HuH-7 (cell line): ENCODE measurements around the gene OR2V2.
A peak's percentile ranks its signal among the peaks of the same experiment; 100 is the strongest.
"Not testable (repeated sequence)": the region's sequence is repeated elsewhere in the genome, so short reads cannot be mapped to it uniquely, and the experiment has no call there.

Source experiments
- DNase-seq: peaks from one replicate; pipeline ENCODE4 v3.0.0; 2011; ENCODE audit warnings: low spot score

The OR2V2 gene

GRCh38 chr5:181169459-181170236, 22.3 kb downstream of the OR2V2 start:
- peak; percentile 63 for DNase-seq

GRCh38 chr5:181170237-181170825, 22.9 kb downstream of the OR2V2 start:
- DNase-seq, result peak; percentile 70

- DNase-seq, result no peak
Measured at GRCh38 chr5:181170996-181171395, 23.6 kb downstream of the OR2V2 start.

- no peak for DNase-seq
Measured at GRCh38 chr5:181171782-181172181, 24.4 kb downstream of the OR2V2 start.

- no peak for DNase-seq
Measured at GRCh38 chr5:181173027-181173419, 25.6 kb downstream of the OR2V2 start.

- DNase-seq, result peak; percentile 64
Measured at GRCh38 chr5:181173420-181174342, 26.3 kb downstream of the OR2V2 start.

- DNase-seq, result no peak
Measured at GRCh38 chr5:181176254-181176952, 29.0 kb downstream of the OR2V2 start.

- DNase-seq, result not testable (repeated sequence)
Measured at GRCh38 chr5:181177559-181177958, 30.2 kb downstream of the OR2V2 start.

GRCh38 chr5:181181650-181182565, 34.5 kb downstream of the OR2V2 start:
- no peak for DNase-seq

- DNase-seq, result no peak
Measured at GRCh38 chr5:181182651-181183050, 35.3 kb downstream of the OR2V2 start.

GRCh38 chr5:181184845-181185216, 37.4 kb downstream of the OR2V2 start:
- DNase-seq, result no peak

- no peak for DNase-seq
Measured at GRCh38 chr5:181185560-181185959, 38.2 kb downstream of the OR2V2 start.

- DNase-seq, result no peak
Measured at GRCh38 chr5:181186022-181186421, 38.6 kb downstream of the OR2V2 start.

GRCh38 chr5:181186986-181187499, 39.7 kb downstream of the OR2V2 start:
- DNase-seq, result no peak

- DNase-seq, result peak; percentile 67
Measured at GRCh38 chr5:181187500-181188213, 40.3 kb downstream of the OR2V2 start.

GRCh38 chr5:181188700-181189362, 41.4 kb downstream of the OR2V2 start:
- DNase-seq, result peak; percentile 37

- no peak for DNase-seq
Measured at GRCh38 chr5:181189363-181189961, 42.1 kb downstream of the OR2V2 start.

GRCh38 chr5:181189962-181190710, 42.8 kb downstream of the OR2V2 start:
- no peak for DNase-seq
